Hepatocyte (in vitro differentiated cells): Measurements from ENCODE around the gene MRPL20.

ENCODE experiments used
- EZH2 ChIP-seq: fragments of 200-600 bp; sonication (generic); IDR thresholded peaks from 2 replicates; pipeline ENCODE4 v1.6.1; 2016; ENCODE audit warnings: antibody characterized with exemption, mild to moderate bottlenecking, borderline replicate concordance
- EZH2phosphoT487 ChIP-seq: fragments of 200-600 bp; sonication (generic); IDR thresholded peaks from one replicate; pipeline ENCODE4 v1.6.1; 2018; ENCODE audit warnings: antibody characterized with exemption, mild to moderate bottlenecking, low read depth, moderate library complexity; ENCODE audit not compliant: unreplicated experiment, severe bottlenecking
- TF ChIP-seq, protein P1 (sequence below): fragments of 200-600 bp; sonication (generic); IDR thresholded peaks from 2 replicates; pipeline ENCODE4 v1.5.1; 2016; ENCODE audit warnings: antibody characterized with exemption, mild to moderate bottlenecking; ENCODE audit not compliant: poor library complexity

- TF ChIP-seq, protein P1, sequence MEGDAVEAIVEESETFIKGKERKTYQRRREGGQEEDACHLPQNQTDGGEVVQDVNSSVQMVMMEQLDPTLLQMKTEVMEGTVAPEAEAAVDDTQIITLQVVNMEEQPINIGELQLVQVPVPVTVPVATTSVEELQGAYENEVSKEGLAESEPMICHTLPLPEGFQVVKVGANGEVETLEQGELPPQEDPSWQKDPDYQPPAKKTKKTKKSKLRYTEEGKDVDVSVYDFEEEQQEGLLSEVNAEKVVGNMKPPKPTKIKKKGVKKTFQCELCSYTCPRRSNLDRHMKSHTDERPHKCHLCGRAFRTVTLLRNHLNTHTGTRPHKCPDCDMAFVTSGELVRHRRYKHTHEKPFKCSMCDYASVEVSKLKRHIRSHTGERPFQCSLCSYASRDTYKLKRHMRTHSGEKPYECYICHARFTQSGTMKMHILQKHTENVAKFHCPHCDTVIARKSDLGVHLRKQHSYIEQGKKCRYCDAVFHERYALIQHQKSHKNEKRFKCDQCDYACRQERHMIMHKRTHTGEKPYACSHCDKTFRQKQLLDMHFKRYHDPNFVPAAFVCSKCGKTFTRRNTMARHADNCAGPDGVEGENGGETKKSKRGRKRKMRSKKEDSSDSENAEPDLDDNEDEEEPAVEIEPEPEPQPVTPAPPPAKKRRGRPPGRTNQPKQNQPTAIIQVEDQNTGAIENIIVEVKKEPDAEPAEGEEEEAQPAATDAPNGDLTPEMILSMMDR: no peak
- TF ChIP-seq EZH2 (no peak), EZH2phosphoT487 (no peak)
Observed at GRCh38 chr1:1370771-1371300, 36.3 kb downstream of the MRPL20 start.
